LNCAP (cell line): ENCODE results near the gene PAFAH1B1.

Source experiments
- TF ChIP-seq, protein P1 (sequence below): fragments of 450-650 bp; IDR thresholded peaks from 2 replicates; pipeline ENCODE4 v1.5.1; 2017; ENCODE audit warnings: mild to moderate bottlenecking

The PAFAH1B1 gene

DNA sequence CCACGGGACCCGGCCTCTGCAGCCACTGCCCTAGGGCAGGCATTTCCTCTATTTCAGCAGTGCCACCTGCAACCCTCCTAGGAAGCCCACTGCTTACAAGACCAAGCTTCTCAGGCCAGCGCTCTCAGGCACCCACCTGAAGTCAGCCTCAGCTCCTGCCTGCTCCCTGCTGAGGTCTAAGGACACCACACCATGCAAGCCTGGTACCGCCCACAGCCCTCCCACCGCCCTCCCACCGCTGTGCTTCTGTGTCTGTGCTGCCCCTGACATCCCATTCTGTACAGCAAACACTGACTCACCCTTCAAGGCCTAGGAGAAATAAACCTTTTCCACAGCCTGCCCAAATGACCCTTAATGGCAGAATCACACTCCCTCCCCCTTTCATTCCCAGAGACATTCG lies 111.8 kb downstream of the PAFAH1B1 start:
- TF ChIP-seq, protein P1, sequence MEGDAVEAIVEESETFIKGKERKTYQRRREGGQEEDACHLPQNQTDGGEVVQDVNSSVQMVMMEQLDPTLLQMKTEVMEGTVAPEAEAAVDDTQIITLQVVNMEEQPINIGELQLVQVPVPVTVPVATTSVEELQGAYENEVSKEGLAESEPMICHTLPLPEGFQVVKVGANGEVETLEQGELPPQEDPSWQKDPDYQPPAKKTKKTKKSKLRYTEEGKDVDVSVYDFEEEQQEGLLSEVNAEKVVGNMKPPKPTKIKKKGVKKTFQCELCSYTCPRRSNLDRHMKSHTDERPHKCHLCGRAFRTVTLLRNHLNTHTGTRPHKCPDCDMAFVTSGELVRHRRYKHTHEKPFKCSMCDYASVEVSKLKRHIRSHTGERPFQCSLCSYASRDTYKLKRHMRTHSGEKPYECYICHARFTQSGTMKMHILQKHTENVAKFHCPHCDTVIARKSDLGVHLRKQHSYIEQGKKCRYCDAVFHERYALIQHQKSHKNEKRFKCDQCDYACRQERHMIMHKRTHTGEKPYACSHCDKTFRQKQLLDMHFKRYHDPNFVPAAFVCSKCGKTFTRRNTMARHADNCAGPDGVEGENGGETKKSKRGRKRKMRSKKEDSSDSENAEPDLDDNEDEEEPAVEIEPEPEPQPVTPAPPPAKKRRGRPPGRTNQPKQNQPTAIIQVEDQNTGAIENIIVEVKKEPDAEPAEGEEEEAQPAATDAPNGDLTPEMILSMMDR = no peak

DNA sequence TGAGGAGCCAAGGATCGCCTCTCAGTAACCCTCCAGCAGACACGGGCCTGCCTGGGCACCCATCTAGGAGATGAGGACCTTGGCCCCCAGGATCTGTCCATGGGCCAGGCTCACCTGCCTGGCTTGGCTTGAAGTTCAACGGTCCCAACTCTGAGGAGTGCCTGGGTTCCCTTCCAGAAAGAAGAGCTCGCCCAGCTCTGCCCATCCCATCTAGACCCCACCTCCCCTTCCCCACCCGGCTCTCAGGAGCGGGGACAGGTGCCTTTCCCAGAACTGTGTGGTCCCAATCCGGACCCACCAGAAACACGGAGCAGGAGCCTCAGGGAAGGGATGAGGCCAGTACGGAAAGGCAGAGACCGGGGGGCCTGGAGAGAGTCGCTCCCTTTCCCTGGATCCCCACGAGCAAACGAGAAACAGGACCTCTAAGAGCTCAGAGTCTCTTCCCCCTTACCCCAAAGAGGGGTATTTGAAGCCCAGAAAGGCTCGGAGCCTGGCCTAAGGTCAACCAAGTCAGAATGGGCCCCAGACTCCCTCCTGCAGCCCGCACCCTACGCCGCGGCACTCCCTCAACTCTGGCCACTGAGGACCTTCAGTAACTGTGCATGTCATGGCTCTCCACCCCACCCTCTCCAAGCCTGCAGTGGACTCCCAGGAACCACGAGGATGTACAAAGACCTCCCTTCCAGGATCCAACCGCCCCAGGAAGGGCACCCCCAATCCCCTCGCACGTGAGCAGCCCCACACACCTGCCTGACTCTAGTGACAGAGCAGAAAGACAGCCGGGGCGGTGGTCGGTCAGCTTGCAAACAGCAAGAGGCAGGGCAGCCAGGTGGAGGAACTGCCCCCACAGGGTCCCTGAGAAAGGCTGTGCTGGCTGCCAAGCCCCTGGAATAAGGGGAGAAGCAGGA lies 112.7 kb downstream of the PAFAH1B1 start:
- TF ChIP-seq, protein P1 = no peak

DNA sequence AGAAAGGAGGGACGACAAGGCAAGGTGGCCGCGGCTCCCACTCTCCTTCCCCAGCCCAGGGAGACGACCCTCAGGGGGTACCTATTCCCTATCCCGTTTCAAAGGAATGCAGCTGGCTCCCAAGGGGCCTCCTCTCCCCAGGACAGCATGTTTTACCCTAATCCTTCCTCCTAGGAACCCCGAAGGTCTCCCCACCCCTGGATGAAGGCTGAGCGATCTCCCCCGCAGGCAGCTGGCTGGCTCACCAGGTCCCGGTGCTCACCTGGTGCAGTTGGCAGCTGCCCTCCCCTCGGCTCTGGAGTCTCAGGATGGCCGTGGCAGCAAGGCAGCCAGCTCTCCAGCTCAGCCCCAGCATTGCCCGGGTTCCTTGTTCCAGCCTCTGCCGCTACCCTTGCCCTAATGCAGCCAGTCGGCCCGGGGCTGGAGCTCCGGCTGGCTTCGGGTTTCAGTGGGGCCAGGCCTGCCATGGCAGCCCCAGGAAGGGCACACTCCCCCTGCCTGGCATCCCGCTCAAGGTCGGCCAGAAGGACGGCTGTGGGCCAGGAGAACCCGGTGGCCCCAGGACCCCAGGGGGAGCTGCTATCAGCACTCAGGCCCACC lies 113.6 kb downstream of the PAFAH1B1 start:
- TF ChIP-seq, protein P1 = no peak

DNA sequence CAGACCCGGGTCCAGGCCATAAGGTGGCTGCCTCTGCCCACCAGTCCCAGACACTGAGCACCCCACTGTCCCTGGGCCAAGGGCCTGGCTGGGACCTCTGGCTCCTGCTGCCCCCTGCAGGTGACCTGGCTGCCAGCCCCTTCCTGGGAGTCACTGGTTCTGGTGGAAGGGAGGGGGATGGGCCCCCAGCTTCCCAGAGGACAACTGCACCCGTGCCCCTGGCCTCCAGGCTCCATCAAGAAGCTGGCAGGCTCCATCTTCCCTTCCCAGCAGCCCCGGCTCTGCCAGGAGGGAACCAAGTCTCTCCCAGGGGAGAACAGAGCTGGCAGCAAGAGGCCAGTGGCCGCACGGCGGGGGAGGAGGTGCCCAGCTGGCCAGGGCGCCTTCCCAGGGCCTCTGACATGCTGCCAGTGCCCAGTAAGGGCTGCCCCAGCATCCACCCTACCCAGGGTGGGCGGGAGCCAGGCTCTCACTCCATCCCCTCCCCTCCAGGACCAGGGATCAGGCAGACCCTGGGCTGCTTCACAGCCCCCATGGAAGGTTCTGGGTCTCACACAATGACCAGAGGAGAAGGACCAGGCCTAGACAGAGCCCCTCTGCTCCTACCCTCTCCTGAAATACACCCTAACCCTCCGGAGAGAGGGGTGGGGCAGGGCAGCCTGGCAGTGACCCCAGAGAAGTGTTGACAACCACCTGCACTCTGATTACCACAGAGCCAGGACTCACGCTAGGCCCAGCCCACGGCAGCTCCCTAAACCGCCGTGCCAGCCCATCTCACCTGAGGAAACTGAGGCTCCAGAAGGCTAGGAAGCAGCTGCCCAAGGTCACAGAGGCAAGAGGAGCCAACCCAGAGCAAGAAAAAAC lies 114.5 kb downstream of the PAFAH1B1 start:
- TF ChIP-seq, protein P1 = peak; percentile 78

DNA sequence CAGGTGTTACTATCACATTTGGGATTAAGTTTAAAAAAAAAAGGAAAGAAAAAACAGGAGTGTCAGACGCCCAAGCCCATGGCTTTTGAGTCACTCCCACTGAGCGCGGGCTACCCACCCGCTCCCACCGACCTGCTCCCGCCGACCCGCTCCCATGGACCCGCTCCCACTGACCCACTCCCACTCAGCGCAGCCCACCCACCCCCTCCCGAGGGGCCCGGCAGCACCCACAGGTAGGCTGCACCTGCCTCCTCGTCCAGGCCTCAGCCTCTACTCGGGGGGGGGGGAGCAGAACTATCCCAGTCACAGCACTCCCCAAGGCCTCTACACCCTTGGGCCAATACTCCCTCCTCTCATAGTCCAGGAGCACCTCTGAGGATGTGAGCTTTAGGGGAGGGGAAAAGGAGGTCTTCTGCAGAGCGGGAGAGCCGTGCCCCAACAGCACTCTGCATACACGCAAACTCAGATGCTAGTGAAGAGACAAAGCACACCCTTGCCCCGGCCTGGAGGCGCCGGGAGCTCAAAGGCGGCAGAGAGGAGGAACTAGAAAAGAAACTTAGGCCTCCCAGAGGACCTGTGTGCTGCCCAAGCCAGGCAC lies 115.2 kb downstream of the PAFAH1B1 start:
- TF ChIP-seq, protein P1 = no peak

DNA sequence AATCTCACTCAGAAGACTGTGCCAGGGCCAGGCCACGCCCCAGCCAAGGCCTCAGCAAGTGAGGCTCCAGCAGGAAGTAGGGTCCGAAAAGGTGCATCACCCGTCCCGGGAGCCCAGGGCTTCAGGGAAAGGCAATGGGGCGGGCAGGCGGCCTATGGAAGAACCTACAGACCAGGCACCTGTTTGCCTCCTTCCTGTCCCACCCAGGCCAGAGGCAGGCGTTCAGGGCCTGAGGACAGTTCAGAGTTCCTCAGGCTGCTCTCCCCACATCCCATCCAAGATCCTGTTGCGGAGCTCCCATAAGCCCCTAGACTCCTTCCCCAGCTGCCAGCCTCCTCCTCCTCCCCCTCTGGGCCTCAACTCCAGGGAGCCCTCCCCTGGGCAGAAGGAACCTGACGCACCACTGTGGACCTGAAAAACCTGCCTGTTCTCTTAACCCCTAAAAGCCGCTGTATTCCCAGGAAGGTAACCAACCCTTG lies 115.8 kb downstream of the PAFAH1B1 start:
- TF ChIP-seq, protein P1 = no peak
